LNCAP (cell line): ENCODE measurements around the gene SLC43A3.

ENCODE experiments used
- TF ChIP-seq, protein P1 (sequence below): fragments of 450-650 bp; IDR thresholded peaks from 2 replicates; pipeline ENCODE4 v1.5.1; 2017; ENCODE audit warnings: mild to moderate bottlenecking

The SLC43A3 gene

DNA sequence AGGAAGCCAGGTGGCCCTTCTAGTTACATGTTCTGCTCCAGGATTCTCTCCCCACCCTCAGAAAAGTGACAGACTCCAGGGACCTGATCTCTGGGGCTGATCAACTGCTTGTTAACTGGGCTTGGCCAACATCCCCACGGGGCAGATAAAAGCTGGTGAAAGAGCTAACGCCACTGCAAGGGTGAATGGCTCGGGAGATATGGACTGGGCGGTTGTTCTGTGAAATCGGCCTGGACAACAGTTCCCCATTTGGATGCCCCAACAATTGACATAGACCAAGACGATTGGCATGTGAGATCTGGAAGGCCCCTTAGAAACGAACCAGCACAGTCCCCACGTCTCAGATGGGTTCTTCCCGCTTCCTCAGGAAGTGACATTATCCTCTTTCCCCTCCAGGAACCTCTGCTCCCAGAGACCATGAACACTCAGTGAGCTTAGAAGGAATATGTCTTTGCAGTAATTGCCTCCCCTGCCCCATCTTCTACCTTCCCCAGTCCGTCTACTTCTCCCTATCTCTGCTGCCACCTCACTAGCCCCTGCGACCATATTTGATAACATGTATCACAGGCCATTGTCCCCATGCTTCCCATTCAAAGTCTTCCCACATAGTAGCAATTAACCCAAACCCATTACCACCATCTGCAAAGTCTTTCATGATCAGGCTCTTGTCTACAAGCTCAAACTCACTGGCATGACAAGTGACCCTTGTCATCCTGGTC lies 30.9 kb downstream of the SLC43A3 start:
- TF ChIP-seq, protein P1, sequence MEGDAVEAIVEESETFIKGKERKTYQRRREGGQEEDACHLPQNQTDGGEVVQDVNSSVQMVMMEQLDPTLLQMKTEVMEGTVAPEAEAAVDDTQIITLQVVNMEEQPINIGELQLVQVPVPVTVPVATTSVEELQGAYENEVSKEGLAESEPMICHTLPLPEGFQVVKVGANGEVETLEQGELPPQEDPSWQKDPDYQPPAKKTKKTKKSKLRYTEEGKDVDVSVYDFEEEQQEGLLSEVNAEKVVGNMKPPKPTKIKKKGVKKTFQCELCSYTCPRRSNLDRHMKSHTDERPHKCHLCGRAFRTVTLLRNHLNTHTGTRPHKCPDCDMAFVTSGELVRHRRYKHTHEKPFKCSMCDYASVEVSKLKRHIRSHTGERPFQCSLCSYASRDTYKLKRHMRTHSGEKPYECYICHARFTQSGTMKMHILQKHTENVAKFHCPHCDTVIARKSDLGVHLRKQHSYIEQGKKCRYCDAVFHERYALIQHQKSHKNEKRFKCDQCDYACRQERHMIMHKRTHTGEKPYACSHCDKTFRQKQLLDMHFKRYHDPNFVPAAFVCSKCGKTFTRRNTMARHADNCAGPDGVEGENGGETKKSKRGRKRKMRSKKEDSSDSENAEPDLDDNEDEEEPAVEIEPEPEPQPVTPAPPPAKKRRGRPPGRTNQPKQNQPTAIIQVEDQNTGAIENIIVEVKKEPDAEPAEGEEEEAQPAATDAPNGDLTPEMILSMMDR, result no peak

DNA sequence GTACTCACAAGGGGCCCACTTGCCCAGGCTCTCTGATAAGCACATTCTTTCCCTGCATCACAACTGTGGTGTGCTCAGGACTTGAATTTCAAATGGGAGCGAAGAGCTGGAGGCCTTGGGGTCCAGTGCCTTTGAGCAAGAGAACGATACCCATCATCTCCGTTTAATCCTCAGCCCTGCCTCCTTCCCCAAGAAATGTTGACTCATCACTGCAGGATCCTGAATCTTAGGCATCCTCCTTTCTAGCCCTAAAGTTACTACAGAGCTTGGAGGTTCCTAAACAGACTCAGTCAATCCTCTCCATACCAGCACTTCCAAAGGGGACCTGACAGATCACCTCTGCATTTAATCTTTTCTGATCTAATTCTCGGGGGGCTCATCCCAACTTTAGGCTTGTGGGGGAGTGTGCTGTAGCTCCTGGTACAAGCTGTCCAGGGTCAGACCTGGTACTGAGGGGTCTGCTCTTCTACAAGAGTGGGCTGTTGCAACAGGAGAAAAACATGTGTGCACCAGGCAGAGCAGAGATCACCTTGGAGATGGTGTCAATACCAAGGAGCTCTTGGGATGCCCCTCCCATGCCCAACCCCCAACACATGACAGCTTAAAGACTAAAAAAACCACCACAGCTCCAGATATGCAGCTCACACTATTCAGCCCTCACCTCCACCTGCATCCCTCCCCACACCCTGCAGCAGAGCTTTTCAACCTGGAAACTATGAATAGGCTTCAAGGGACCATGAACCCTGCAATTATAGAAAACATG lies 32.5 kb downstream of the SLC43A3 start:
- TF ChIP-seq, protein P1, result no peak

DNA sequence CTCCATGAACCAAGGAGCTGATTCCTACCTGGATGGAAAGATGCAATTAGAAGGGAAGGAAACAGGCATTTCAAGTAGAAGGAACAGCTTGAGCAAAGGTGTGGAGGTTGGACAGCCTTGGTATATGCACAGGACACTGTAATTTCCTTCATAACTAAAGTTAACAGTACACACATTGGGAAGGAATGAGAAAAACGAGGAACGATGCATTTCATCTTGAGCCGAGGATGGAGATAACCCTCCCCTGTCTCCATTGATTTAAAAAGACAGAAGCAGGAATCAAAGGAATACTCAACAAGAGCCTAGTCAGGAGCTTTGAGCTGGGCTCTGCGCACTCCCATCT lies 34.2 kb downstream of the SLC43A3 start:
- TF ChIP-seq, protein P1, result no peak

DNA sequence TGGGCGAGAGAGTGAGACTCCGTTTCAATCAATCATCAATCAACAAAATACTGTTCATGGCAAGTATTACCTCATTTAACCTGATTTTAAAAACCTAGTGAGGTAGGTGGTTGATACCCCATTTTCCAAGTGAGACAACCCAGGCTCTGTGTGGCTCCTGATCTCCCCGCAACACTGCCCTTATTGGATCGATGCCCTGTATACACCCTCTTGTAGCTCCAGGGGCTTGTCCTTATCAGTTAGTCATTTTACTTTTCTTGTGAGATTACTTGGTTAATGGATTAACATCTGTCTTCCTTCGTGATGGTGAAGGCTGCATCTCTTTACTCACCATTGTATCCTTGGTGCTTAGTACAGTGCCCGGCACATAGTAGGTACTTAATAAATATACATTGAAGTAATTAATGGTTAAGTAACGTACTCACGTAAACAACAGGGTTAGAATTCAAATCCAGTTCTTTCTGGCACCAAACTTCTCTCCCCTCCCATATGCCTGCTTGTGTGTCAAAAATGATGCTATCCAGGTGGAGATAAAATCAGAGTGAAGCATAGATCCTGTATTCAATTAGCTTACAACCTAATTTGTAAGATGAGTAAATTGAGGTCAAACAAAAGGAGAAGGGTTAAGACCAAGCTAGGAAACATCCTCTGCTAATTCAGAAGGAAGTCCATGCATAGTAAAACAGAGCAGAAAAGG lies 34.7 kb downstream of the SLC43A3 start:
- TF ChIP-seq, protein P1, result no peak

DNA sequence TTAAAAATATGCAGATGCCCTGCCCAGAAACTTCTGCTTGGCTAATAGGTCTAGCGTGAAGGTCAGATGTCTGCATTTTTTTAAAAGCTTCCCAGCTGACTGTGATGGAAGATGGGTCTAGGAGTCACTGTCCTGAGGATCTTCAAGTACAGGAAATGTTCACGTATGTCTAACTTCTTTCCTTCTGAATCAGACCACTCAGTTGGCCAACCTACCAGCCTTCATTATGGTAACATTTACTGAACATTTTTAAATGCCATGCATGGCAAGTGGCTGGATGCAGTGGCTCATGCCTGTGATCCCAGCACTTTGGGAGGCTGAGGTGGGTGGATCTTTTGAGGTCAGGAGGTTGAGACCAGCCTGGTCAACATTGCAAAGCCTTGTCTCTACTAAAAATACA lies 35.4 kb downstream of the SLC43A3 start:
- TF ChIP-seq, protein P1, result no peak

DNA sequence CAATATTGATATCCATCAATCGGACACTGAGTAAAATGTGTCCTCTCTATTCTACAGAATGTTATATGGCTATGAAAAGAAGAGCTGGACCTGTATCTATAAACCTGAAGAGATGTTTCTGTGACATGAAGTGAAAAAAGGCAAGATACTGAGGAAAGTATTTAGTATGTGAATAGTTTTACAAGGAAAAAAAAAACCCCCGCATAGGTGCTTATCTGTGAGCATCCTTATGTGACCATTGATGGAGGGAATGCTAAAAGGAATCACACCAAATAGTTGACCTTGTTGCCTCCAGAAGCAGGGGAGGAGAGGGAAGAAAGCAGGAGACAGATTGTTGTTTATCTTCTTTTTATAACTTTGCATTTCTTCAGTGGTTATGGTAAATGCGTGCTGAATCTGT lies 35.8 kb downstream of the SLC43A3 start:
- TF ChIP-seq, protein P1, result no peak

DNA sequence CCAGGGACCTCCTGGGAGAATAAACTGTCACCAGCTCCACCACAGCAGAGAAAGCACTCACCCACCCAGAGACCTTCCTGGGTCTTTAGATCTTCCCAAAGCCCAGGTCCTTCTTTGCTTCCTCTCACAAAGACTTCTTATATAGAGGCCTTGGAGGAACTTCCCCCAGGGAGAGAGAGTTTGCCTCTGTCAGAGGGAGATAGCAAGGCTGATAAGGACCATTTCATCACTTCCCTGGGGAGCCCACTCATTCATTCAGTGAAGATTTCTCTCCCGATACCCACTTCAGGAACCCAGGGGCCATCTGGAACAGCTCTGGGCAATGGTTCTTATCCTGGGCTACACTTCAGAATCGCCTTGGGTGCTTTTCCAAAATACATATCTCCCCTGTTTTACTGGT lies 36.4 kb downstream of the SLC43A3 start, which contains the start of gene PRG2:
Gene PRG2, minus strand, starts transcription at position 116 of the 400 bp plus-strand sequence. CDS start 706 bp downstream, outside the sequence.
- TF ChIP-seq, protein P1, result no peak
